Fibroblast of the aortic adventitia (primary cell): Measurements from ENCODE around the gene OVOL2. TPM values are rescaled to one million over a fixed set of nuclear protein-coding genes. Genes with fewer than 3 reads are reported as not detected.
"Not testable (repeated sequence)": the region's sequence is repeated elsewhere in the genome, so short reads cannot be mapped to it uniquely, and the experiment has no call there.

Source experiments
- DNase-seq: peaks from one replicate; pipeline ENCODE4 v3.0.0-alpha.2; 2010; ENCODE audit warnings: low read depth
- H3K4me3 ChIP-seq: 2 replicates; pipeline ENCODE4 v1.5.1; 2011; ENCODE audit warnings: low read depth, mild to moderate bottlenecking, control low read depth, low read length, moderate library complexity
- CTCF ChIP-seq: IDR thresholded peaks from 2 replicates; pipeline ENCODE4 v1.5.1; 2011; ENCODE audit warnings: mild to moderate bottlenecking, low read length, control low read depth, inconsistent platforms; ENCODE audit not compliant: insufficient read depth
- total RNA-seq: library from RNA; depleted of rRNA; stranded (reverse); fragments of >200 nt; gene quantifications from 2 replicates; pipeline ENCODE4 v1.2.3, GENCODE V29; 2012; ENCODE audit warnings: low replicate concordance

The OVOL2 gene
- total RNA-seq, 1 donor: not detected

- DNase-seq: no peak
- no peak overlapping the region for H3K4me3 ChIP-seq
- TF ChIP-seq CTCF: no peak
These were observed 33.9 kb upstream of the OVOL2 start for GRCh38 chr20:18091623-18092022.

GRCh38 chr20:18090477-18090876 is 32.8 kb upstream of the OVOL2 start:
- no peak for DNase-seq
- no peak for TF ChIP-seq CTCF
- no peak overlapping the region for H3K4me3 ChIP-seq

DNA sequence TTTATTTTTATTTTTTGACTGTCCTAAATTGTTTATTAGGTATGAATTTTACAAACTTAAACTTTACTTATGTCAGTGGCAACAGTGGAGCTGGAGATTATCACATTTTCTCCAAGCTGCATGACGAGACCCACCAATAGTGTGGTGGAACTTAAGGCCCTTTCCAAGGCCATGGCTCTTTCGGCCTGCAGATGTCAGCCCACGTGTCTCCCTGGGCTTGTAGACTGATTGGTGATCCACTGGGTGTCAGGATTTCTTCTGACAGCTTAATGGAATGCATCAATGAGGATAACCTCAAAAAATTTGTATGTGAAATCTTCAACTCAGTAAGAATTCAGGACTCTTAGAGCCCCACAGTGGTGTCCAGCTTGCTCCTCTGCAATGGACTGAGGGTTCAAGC is 32.3 kb upstream of the OVOL2 start:
- H3K4me3 ChIP-seq: no peak overlapping the region
- TF ChIP-seq CTCF: no peak
- DNase-seq: no peak

- H3K4me3 ChIP-seq, DNase-seq: not testable (repeated sequence)
These were observed 31.1 kb upstream of the OVOL2 start for GRCh38 chr20:18088841-18089240.

DNA sequence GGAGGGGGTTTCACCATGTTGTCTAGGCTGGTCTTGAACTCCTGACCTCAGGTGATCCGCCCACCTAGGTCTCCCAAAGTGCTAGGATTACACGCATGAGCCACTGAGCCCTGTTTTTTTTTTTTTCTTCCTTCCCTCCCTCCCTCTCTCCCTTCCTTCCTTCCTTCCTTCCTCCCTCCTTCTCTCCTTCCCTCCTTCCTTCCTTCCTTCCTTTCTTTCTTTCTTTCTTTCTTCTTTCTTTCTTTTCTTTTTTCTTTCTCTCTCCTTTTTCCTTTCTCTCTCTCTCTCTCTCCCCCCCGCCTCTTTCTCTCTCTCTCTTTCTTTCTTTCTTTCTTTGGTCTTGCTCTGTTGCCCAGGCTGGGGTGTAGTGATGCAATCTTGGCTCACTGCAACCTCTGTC is 30.6 kb upstream of the OVOL2 start:
- not testable (repeated sequence) for H3K4me3 ChIP-seq, DNase-seq

GRCh38 chr20:18087054-18087453 is 29.3 kb upstream of the OVOL2 start:
- DNase-seq: no peak
- no peak overlapping the region for H3K4me3 ChIP-seq
- no peak for TF ChIP-seq CTCF

DNA sequence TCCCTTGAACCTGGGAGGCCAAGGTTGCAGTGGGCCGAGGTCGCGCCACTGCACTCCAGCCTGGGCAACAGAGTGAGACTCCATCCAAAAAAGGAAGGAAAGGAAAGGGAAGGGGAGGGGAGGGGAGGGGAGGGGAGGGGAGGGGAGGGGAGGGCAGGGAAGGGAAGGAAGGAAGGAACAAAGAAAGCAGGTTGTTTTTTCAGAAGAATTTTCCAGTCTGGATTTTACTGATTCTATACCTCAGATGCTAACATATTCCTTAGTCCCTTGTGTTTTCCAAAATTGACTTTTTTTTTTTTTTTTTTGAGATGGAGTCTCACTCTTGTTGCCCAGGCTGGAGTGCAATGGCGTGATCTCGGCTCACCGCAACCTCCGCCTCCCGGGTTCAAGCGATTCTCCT is 23.1 kb upstream of the OVOL2 start:
- not testable (repeated sequence) for H3K4me3 ChIP-seq, DNase-seq

GRCh38 chr20:18079756-18080353 is 22.1 kb upstream of the OVOL2 start:
- H3K4me3 ChIP-seq: no peak overlapping the region
- no peak for TF ChIP-seq CTCF
- no peak for DNase-seq
